Left ventricle myocardium inferior (tissue), 1 donor: Measurements from ENCODE around the gene TIMD4. TPM values are rescaled to one million over a fixed set of nuclear protein-coding genes. Genes with fewer than 3 reads are reported as not detected.
"Not testable (repeated sequence)": the region's sequence is repeated elsewhere in the genome, so short reads cannot be mapped to it uniquely, and the experiment has no call there.

Source experiments
- DNase-seq: peaks from one replicate; pipeline ENCODE4 v3.0.0-alpha.2; 2020
- H3K27ac ChIP-seq: fragments of 200-600 bp; replicated peaks from 2 replicates; pipeline ENCODE4 v1.8.0; 2021
- H3K27me3 ChIP-seq: fragments of 200-600 bp; 2 replicates; pipeline ENCODE4 v1.8.0; 2021; ENCODE audit warnings: low read depth
- H3K36me3 ChIP-seq: fragments of 200-600 bp; 2 replicates; pipeline ENCODE4 v1.8.0; 2021
- H3K4me1 ChIP-seq: fragments of 200-600 bp; 2 replicates; pipeline ENCODE4 v1.8.0; 2021
- H3K4me3 ChIP-seq: fragments of 200-600 bp; 2 replicates; pipeline ENCODE4 v1.8.0; 2021; ENCODE audit warnings: mild to moderate bottlenecking, moderate library complexity
- H3K9me3 ChIP-seq: fragments of 200-600 bp; replicated peaks from 2 replicates; pipeline ENCODE4 v1.8.0; 2021
- intact Hi-C: fragments of 100-400 bp; cut with micrococcal nuclease; formaldehyde crosslinking; loops from one replicate; pipeline ENCODE4 v1.11.0; 2022
- total RNA-seq: library from RNA; stranded (reverse); fragmentation: NEBNext Ultra II Directional; extraction: Animal tissue kit (Norgen Biotek cat#: 25700); gene quantifications from one replicate; pipeline ENCODE4 v1.2.1, GENCODE V29; 2021
- TF ChIP-seq, protein P1 (sequence below): fragments of 200-600 bp; IDR thresholded peaks from 2 replicates; pipeline ENCODE4 v1.8.0; 2021; ENCODE audit warnings: antibody characterized with exemption, mild to moderate bottlenecking, borderline replicate concordance
- donor health status: DM: no; HTN: yes; CAD: no; lungs with severe emphysema.

Gene TIMD4
- total RNA-seq, 1 donor from 2014 or later, result not detected

DNA sequence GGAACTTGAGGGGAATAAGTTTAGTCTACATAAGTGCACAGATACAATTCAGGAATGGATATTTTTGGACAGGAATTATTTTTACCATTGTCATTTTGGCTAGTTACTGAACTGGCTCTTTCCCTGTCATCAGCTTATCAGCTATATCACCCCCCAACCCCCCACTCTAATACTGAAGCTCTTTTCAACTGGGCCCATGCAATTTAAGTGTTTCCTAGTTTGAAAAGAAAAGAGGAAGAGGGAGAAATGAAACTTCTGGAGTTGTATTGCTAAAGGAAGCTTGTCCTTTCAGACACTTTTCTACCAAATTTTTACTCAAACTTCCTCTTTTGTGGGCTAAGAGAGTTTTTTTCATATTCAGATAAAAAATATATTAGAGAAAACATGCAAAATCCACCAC lies 18.5 kb upstream of the TIMD4 start:
- peaks cover 17% of the 10 kb centered on the region for H3K27me3 ChIP-seq
- intact Hi-C loops, result no loop called here
- TF ChIP-seq, protein P1, sequence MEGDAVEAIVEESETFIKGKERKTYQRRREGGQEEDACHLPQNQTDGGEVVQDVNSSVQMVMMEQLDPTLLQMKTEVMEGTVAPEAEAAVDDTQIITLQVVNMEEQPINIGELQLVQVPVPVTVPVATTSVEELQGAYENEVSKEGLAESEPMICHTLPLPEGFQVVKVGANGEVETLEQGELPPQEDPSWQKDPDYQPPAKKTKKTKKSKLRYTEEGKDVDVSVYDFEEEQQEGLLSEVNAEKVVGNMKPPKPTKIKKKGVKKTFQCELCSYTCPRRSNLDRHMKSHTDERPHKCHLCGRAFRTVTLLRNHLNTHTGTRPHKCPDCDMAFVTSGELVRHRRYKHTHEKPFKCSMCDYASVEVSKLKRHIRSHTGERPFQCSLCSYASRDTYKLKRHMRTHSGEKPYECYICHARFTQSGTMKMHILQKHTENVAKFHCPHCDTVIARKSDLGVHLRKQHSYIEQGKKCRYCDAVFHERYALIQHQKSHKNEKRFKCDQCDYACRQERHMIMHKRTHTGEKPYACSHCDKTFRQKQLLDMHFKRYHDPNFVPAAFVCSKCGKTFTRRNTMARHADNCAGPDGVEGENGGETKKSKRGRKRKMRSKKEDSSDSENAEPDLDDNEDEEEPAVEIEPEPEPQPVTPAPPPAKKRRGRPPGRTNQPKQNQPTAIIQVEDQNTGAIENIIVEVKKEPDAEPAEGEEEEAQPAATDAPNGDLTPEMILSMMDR, result no peak
- H3K27ac ChIP-seq, result no peak overlapping the region
- H3K4me3 ChIP-seq, result no peak overlapping the region
- no peaks in the 10 kb centered on the region for H3K9me3 ChIP-seq
- H3K4me1 ChIP-seq, result no peaks in the 10 kb centered on the region
- no peaks in the 10 kb centered on the region for H3K36me3 ChIP-seq
- no peak for DNase-seq

DNA sequence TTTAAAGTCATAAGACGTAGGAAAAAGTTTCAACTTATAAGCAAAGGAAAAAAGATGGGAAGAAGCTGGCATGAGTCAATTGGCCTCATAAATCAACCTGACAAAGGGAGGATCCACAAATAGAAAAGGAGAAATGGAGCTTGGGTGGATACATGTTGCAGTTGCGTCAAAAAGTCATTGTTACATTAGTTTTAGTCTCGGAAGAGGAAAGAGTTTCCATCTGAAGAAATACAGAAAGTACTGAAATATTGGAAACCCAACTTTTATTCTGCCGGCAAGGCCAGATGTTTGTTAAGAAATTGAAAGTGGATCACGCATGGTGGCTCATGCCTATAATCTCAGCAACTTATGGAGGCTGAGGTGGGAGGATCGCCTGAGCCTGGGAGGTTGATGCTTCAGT lies 11.3 kb upstream of the TIMD4 start:
- Histone ChIP-seq H3K9me3 (no peaks in the 10 kb centered on the region), H3K36me3 (no peaks in the 10 kb centered on the region), H3K4me1 (no peaks in the 10 kb centered on the region), H3K27ac (no peak overlapping the region), H3K4me3 (no peak overlapping the region), H3K27me3 (no peaks in the 10 kb centered on the region)
- TF ChIP-seq, protein P1, result no peak
- intact Hi-C loops, result no loop called here
- DNase-seq, result no peak

DNA sequence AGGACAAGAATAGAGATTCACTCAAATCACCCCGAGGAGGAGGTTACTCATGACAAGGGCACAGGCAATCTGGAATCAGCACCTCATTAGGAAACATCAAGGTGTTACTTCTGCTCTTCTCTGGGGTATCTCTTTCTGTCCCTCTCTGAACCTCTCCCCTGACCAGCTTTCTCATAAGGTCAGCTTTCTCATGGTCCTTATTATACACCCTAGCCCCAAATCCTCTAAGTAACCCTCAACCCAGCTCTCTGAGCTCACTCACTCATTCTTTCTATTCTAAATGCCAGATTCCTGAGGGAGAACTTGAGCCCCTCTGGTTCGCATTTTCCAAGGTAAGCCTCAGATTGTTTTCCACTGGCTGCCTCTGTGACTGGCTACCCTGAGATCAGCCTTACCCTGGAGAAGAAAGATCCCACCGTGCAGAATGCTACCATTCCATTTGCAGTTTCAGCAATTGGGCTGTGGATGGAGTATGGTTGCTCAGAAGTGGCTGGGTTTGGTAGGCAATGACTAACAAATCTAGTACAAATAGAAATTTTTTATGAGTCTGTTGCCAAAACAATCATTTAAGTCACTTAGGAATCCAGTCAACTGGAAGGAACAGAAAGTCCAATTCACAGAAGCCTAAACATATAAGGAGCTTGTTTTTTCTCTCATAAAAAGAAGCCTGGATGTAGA lies 9.0 kb upstream of the TIMD4 start:
- H3K36me3 ChIP-seq, result no peaks in the 10 kb centered on the region
- H3K27ac ChIP-seq, result no peak overlapping the region
- H3K4me1 ChIP-seq, result no peaks in the 10 kb centered on the region
- no peak for DNase-seq
- no peak overlapping the region for H3K4me3 ChIP-seq
- H3K9me3 ChIP-seq, result no peaks in the 10 kb centered on the region
- TF ChIP-seq, protein P1, result no peak
- no peaks in the 10 kb centered on the region for H3K27me3 ChIP-seq
- intact Hi-C loops, result no loop called here

DNA sequence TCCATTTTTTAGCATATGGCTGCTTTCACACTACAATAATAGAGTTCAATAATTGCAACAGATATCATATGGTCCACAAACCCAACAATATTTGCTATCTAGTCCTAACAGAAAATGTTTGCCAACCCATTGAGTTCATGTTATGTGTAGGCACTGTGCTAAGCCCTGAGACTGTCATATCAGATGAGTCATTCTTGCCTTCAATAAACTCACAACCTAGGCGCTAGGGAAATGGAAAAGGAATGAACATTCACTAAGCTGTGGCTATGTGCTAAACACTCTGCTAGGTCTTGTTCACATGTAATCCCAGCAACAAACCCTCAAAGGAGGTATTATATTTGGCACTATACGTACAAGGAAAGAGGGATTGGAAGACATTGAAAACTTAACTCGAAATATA lies 8.4 kb upstream of the TIMD4 start:
- no peak for DNase-seq
- Histone ChIP-seq H3K4me3 (no peak overlapping the region), H3K27me3 (no peaks in the 10 kb centered on the region), H3K36me3 (no peaks in the 10 kb centered on the region), H3K27ac (no peak overlapping the region), H3K9me3 (no peaks in the 10 kb centered on the region), H3K4me1 (no peaks in the 10 kb centered on the region)
- TF ChIP-seq, protein P1, result no peak
- intact Hi-C loops, result no loop called here

DNA sequence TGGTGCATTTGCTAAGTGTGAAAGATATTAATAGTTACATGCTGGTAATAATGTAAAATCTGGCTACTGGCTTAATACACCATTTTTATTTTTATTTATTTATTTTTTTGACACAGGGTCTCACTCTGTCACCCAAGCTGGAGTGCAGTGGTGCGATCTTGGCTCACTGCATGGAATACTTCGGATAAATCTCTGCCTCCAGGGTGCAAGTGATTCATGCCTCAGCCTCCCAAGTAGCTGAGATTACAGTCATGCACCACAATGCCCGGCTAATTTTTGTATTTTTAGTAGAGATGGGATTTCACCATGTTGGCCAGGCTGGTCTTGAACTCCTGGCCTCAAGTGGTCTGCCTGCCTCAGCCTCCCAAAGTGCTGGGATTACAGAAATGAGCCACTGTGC lies 4.4 kb upstream of the TIMD4 start:
- H3K27ac ChIP-seq, H3K4me3 ChIP-seq, DNase-seq, H3K27me3 ChIP-seq, intact Hi-C loops, H3K36me3 ChIP-seq, H3K4me1 ChIP-seq: not testable (repeated sequence)
- H3K9me3 ChIP-seq, result peaks cover 14% of the 10 kb centered on the region

DNA sequence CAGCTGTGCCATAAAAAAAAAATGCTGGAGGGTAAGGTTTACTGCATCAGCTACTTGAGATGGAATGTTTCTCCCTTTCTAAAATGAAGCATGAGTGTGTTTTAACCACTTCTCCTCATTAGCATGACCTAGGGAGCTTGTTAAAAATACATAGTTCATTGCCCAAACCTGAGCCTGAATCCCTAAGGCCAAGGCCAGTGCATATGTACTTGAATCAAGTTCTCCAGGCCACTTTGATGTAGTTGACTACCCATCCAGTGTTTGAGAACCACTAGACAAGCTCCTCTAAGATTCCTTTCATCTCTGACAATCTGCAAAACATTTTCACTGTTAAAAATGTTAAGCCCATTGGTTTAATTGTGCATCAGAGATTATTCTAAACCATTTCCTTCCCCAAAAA lies 6.7 kb downstream of the TIMD4 start:
- no peaks in the 10 kb centered on the region for H3K4me1 ChIP-seq
- TF ChIP-seq, protein P1, result no peak
- no peaks in the 10 kb centered on the region for H3K27me3 ChIP-seq
- no peaks in the 10 kb centered on the region for H3K36me3 ChIP-seq
- intact Hi-C loops, result no loop called here
- H3K27ac ChIP-seq, result no peak overlapping the region
- H3K9me3 ChIP-seq, result no peaks in the 10 kb centered on the region
- no peak overlapping the region for H3K4me3 ChIP-seq
- DNase-seq, result no peak
